ENCODE results near the gene TMEM126A.

- peak; percentile 32 to 42 (median 37) for TF ChIP-seq CTCF (IDR thresholded peaks at IDR 0.05)
- TF ChIP-seq POLR2A (IDR thresholded peaks at IDR 0.05), result no peak
Observed at GRCh38 chr11:85694385-85694980, 46.7 kb downstream of the TMEM126A start.

Measured in uterus (tissue), 2 donors.